Measurements from ENCODE around the gene GRK5.

GRK5 gene

DNA sequence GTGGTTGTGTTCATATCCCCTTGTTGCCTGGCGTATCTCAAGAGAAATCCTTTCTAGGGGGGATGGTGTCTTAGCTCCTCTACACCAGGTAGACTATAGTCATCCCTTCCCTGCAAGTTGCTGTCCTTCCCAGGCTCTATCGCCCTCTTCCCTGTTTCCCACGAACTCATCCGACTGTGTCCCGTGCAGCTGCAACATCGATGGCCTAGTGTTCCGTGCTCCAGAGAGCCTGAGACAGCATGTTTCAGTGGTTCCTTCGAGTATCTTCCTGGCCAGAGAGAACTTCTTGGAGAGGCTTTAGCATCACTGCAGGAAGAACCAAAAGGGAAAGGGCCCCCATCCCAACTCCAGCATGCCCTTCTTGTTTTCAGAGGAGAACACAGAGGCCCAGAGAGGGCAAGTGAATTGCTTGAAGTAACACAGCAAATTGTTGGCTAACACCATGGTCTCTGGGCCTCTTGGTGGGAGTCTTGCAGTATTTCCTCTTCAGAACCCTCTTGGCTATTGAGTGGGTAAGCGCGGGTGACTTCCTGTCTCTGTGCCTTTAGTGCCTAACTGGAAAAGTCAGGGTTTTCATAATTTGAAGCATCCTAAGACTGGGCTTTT is 172.2 kb downstream of the GRK5 start:
- no peak overlapping the region for H3K9ac ChIP-seq (ENCODE audit: low read depth, low read length)
- no peaks in the 10 kb centered on the region for H3K79me2 ChIP-seq (ENCODE audit: insufficient read depth, low read length)
- no peak overlapping the region for H3K27ac ChIP-seq (ENCODE audit: low read length)
- no peaks in the 10 kb centered on the region for H3K9me3 ChIP-seq (ENCODE audit: insufficient read depth, low read length, severe bottlenecking)
- ATAC-seq (ENCODE audit: insufficient read depth, low read depth): no peak; the same call in 2 of the 3 replicates
- no peak overlapping the region for H3K4me2 ChIP-seq (ENCODE audit: insufficient read depth, low read length)
- no peaks in the 10 kb centered on the region; the same call in 1 of the 2 replicates for H4K20me1 ChIP-seq (ENCODE audit: insufficient read depth, low read length)
- DNase-seq: no peak
- H2AFZ ChIP-seq (ENCODE audit: low read depth, low read length): no peak overlapping the region
- TF ChIP-seq, protein P1, sequence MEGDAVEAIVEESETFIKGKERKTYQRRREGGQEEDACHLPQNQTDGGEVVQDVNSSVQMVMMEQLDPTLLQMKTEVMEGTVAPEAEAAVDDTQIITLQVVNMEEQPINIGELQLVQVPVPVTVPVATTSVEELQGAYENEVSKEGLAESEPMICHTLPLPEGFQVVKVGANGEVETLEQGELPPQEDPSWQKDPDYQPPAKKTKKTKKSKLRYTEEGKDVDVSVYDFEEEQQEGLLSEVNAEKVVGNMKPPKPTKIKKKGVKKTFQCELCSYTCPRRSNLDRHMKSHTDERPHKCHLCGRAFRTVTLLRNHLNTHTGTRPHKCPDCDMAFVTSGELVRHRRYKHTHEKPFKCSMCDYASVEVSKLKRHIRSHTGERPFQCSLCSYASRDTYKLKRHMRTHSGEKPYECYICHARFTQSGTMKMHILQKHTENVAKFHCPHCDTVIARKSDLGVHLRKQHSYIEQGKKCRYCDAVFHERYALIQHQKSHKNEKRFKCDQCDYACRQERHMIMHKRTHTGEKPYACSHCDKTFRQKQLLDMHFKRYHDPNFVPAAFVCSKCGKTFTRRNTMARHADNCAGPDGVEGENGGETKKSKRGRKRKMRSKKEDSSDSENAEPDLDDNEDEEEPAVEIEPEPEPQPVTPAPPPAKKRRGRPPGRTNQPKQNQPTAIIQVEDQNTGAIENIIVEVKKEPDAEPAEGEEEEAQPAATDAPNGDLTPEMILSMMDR (IDR thresholded peaks at IDR 0.05; ENCODE audit: borderline replicate concordance, extremely low read depth, low read length, poor library complexity, severe bottlenecking): no peak
- no peak for TF ChIP-seq EZH2 (IDR thresholded peaks at IDR 0.05; ENCODE audit: borderline replicate concordance, low read depth, low read length, severe bottlenecking)
- H3K4me3 ChIP-seq (ENCODE audit: low read depth in 1 of 2, low read length in 2 of 2): no peak overlapping the region
- no peaks in the 10 kb centered on the region for H3K4me1 ChIP-seq (ENCODE audit: insufficient read depth, low read length)
- H3K27me3 ChIP-seq (ENCODE audit: insufficient read depth, low read length, poor library complexity): no peaks in the 10 kb centered on the region
- peaks cover 21% of the 10 kb centered on the region for H3K36me3 ChIP-seq (ENCODE audit: insufficient read depth, low read length)

DNA sequence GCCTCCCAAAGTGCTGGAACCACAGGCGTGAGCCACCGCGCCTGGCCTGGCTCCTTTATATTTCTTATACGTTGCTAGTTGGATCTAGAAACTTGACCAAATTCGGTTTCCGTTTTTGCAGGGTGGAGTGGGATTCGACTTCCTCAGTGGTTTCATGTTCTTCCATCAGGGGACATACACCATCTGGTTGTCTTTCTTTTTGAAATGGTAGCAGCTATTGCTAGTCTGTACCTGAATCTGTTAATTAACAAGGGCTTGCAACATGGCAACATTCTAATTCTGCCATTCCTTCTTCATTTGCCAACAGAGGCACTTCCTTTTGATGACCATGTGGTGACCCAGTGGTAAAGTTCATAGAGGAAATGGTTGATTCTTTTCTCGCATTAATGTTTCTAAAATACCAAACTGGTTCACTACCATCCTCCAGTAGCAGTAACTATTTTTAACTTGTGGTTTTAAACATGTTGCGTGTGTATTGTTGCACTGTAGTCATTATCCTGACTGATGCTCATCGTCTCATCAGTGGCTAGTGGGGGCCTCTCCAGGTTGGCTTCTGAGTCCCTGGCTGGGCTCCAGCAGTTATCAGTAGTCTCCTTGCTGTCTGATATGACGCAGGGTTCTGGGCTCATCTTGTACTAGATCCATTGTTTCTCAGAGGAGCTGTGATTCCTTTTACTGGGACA is 175.9 kb downstream of the GRK5 start:
- no peak overlapping the region for H2AFZ ChIP-seq (ENCODE audit: low read depth, low read length)
- no peak overlapping the region for H3K9ac ChIP-seq (ENCODE audit: low read depth, low read length)
- H3K79me2 ChIP-seq (ENCODE audit: insufficient read depth, low read length): no peaks in the 10 kb centered on the region
- H3K4me2 ChIP-seq (ENCODE audit: insufficient read depth, low read length): no peak overlapping the region
- no peak overlapping the region for H3K27ac ChIP-seq (ENCODE audit: low read length)
- no peaks in the 10 kb centered on the region for H3K4me1 ChIP-seq (ENCODE audit: insufficient read depth, low read length)
- no peak for DNase-seq
- no peaks in the 10 kb centered on the region for H4K20me1 ChIP-seq (ENCODE audit: insufficient read depth, low read length)
- no peak overlapping the region for H3K4me3 ChIP-seq (ENCODE audit: low read depth in 1 of 2, low read length in 2 of 2)
- TF ChIP-seq, protein P1 (IDR thresholded peaks at IDR 0.05; ENCODE audit: borderline replicate concordance, extremely low read depth, low read length, poor library complexity, severe bottlenecking): no peak
- TF ChIP-seq EZH2 (IDR thresholded peaks at IDR 0.05; ENCODE audit: borderline replicate concordance, low read depth, low read length, severe bottlenecking): no peak
- ATAC-seq (ENCODE audit: insufficient read depth, low read depth): no peak
- peaks cover 23% of the 10 kb centered on the region for H3K36me3 ChIP-seq (ENCODE audit: insufficient read depth, low read length)
- no peaks in the 10 kb centered on the region for H3K9me3 ChIP-seq (ENCODE audit: insufficient read depth, low read length, severe bottlenecking)
- no peaks in the 10 kb centered on the region for H3K27me3 ChIP-seq (ENCODE audit: insufficient read depth, low read length, poor library complexity)

DNA sequence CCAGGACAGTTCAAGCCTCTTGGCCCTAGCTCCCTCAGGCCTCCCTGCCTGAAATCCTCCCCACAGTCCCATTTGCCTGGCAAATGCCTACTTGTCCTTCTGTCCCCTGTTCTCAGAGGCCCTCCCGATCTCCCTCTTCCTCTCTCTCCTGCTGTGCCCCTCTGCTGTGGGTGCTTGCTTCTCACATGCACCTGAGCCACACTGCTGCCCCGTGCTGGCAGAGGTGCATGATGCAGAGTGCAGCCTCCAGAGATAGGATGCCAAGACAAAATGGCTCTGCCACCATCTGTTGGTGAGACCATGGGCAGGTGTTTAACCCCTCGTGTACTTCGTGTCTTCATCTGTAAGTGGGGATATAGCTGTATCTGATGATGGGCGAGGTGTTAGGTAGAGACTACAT is 176.8 kb downstream of the GRK5 start:
- no peak overlapping the region for H3K4me3 ChIP-seq (ENCODE audit: low read depth in 1 of 2, low read length in 2 of 2)
- H3K4me2 ChIP-seq (ENCODE audit: insufficient read depth, low read length): no peak overlapping the region
- no peak overlapping the region for H2AFZ ChIP-seq (ENCODE audit: low read depth, low read length)
- no peaks in the 10 kb centered on the region for H4K20me1 ChIP-seq (ENCODE audit: insufficient read depth, low read length)
- no peak for DNase-seq
- H3K9me3 ChIP-seq (ENCODE audit: insufficient read depth, low read length, severe bottlenecking): no peaks in the 10 kb centered on the region
- no peaks in the 10 kb centered on the region for H3K27me3 ChIP-seq (ENCODE audit: insufficient read depth, low read length, poor library complexity)
- no peaks in the 10 kb centered on the region for H3K4me1 ChIP-seq (ENCODE audit: insufficient read depth, low read length)
- TF ChIP-seq, protein P1 (IDR thresholded peaks at IDR 0.05; ENCODE audit: borderline replicate concordance, extremely low read depth, low read length, poor library complexity, severe bottlenecking): no peak
- TF ChIP-seq EZH2 (IDR thresholded peaks at IDR 0.05; ENCODE audit: borderline replicate concordance, low read depth, low read length, severe bottlenecking): no peak
- H3K79me2 ChIP-seq (ENCODE audit: insufficient read depth, low read length): no peaks in the 10 kb centered on the region
- H3K36me3 ChIP-seq (ENCODE audit: insufficient read depth, low read length): peaks cover 23% of the 10 kb centered on the region
- no peak overlapping the region for H3K9ac ChIP-seq (ENCODE audit: low read depth, low read length)
- no peak for ATAC-seq (ENCODE audit: insufficient read depth, low read depth)
- H3K27ac ChIP-seq (ENCODE audit: low read length): no peak overlapping the region
